HG03442 (cell line): Measurements from ENCODE around the gene GOLGA8G.
"Not testable (repeated sequence)": the region's sequence is repeated elsewhere in the genome, so short reads cannot be mapped to it uniquely, and the experiment has no call there.

Experiments
- ATAC-seq: cut with Tn5 transposase; IDR thresholded peaks from one replicate; pipeline ENCODE4 v1.9.1; 2021; ENCODE audit warnings: mild to moderate bottlenecking, moderate library complexity; ENCODE audit not compliant: unreplicated experiment

Gene GOLGA8G

DNA sequence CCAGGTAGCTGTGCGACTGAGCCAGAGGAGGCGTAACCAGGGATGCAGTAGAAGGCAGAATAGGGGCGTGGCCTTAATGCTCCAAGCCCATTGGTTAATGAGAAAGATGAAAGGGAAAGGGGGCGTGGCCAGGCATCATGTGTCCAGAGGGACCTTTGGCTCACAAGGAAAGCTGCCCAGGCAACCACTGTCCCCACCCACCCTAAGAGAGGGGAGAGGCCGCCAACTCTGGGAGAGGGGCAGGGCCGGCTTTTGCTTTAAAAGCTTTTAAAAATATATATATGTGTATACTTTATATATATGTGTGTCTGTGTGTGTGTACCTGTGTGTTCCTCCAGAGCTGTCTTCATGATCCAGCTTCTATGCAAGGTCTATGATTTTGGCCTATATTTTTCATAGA is at the start of gene GOLGA8G:
Gene GOLGA8G, minus strand, starts transcription at position 18 of the 400 bp plus-strand sequence. CDS start 62 bp downstream, outside the sequence.
- not testable (repeated sequence) for ATAC-seq

DNA sequence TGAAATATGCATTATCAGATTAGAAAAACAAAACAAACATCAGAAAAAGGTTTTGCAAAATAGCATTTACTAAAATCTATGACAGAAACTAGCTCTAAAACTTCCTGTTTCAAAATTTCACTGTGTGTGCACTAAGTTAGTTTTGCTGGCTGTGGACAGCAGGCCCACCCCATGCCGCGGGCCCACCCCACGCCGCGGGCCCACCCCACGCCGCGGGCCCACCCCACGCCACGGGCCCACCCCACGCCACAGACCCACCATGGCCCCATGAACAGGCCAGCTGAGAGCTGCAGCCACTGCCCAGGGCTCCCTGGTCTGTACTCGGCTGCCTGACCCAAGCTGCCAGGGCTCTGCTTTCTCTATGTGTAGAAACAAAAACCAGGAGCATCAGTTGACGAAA is 40.6 kb upstream of the GOLGA8G start:
- ATAC-seq = not testable (repeated sequence)

DNA sequence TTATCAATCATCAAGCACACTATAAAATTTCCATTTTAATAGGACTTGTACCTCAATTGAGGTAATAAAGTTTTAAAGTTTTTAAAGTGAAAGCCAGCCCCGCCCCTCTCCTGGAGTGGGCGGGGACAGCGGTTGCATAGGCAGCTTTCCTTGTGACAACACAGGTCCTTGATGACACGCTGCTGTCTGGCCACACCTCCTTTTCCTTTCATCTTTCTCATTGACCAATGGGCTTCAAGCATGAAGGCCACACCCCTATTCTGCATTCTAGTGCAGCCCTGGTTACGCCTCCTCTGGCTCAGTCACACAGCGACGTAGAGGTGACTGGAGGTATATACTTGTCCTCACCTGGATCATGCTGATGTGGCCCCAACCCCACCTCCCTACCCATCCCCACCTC is 20.5 kb upstream of the GOLGA8G start, which contains the start of gene GOLGA6L25:
Gene GOLGA6L25, plus strand, starts transcription at position 301 of the 400 bp plus-strand sequence. Its CDS starts 61 bp downstream, at position 362.
- ATAC-seq = not testable (repeated sequence)

- ATAC-seq = not testable (repeated sequence)
Observed at GRCh38 chr15:28515208-28515607, 17.6 kb downstream of the GOLGA8G start.

- ATAC-seq = not testable (repeated sequence)
Observed at GRCh38 chr15:28514128-28514527, 18.6 kb downstream of the GOLGA8G start.

- not testable (repeated sequence) for ATAC-seq
Observed at GRCh38 chr15:28508217-28508889, 24.4 kb downstream of the GOLGA8G start.

DNA sequence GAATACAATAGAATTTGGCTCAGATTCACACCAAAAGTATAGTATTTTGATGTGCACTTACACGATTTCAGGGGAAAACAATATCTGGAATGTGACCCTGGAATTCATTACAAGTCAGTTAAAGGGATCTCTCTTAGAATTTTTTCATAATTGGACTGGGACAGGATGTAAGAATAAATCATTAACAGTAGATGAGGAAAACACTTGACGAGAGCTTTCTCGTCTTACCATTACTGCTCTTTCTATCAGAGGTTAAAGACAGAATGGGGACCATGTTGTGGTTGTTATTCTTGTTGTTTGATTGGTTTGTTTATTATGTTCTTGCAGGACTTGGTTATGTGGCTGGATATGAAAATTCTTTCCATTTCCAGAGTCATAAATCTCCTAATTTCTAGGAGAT is 51.4 kb downstream of the GOLGA8G start:
- ATAC-seq = not testable (repeated sequence)
